SHP77 treated with DMSO at 0.1 percent for 48 hours (cell line): Measurements from ENCODE around the gene ARHGEF9.
"Not testable (repeated sequence)": the region's sequence is repeated elsewhere in the genome, so short reads cannot be mapped to it uniquely, and the experiment has no call there.

Experiments
- DNase-seq: peaks from one replicate; lab custom pipeline; 2025; lab: John Stamatoyannopoulos, UW

Gene ARHGEF9

DNA sequence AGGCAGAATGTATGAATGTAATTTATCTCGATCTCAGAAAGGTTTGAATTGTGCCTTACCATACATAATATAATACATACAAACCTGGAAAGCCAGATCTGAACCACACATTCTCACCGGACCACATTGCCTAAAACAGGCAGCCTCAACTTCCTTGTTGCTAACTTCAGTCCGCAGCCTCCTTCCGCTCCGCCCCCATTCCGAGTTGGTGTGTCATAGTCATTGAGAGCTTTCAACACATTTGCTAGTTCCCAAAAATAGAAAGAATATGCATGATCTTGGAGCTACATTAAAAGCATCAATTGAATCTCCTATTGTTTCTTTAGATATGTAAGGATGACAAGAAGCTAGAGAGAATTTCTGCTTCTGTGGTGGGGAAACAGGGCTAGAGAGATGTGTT, 127.2 kb downstream of the ARHGEF9 start:
- no peak for DNase-seq

DNA sequence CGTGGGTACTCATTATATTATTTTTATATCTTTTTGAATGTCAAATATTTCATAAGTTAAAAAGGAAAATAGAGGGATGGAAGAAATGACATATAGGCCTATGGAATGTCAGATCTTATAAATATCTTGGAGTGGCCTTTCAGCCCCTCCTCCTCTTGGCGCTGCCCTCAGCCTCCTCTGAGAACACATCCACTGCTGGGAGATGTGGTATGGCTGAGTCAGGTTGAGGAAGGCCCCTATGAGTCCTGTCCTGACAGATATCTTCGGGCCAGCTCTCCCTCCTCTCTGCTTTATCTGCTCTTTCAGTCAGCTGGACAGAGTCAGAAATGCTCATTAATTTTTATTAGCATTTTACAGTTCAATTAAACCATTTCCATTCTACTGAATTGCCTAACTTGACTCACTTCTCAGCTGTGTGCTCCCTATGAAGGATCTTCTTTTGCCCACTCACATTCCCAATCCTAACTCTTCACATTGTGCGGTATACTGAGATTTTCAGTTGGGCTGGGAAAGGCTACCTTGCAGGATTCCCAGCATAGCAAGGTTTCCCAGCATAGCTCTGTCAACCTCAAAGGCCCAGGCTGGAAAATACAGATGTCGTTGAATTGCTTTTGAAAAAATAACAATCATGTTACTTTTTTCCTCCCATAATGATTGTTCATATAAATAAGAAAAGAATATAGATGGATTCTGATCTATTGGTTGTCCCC, 128.0 kb downstream of the ARHGEF9 start:
- DNase-seq = no peak

DNA sequence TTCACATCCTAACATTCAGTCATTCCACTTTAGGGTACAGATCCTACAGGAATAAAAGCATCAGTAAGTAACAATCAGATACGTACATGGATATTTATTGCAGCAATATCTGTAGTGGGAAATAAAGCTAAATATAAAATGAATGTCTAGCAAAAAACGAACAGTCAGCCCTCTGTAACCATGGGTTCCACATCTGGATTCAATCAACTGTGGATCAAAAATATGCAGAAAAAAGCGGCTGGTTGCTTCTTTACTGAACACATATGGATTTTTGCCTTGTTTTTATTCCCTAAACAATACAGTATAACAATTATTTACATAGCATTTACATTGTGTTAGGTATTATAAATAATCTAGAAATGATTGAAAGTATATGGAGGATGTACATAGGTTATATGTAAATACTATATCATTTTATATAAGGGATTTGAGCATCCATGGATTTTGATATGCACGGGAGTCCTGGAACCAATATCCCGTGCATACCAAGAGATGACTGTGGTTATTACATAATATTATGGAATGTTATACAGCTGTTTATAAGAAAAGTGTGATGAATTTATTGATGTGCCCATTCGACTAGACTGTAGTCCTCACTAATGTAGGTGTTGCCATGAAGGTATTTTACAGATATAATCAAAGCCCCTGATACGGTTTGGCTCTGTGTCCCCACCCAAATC, 132.8 kb downstream of the ARHGEF9 start:
- DNase-seq = no peak

DNA sequence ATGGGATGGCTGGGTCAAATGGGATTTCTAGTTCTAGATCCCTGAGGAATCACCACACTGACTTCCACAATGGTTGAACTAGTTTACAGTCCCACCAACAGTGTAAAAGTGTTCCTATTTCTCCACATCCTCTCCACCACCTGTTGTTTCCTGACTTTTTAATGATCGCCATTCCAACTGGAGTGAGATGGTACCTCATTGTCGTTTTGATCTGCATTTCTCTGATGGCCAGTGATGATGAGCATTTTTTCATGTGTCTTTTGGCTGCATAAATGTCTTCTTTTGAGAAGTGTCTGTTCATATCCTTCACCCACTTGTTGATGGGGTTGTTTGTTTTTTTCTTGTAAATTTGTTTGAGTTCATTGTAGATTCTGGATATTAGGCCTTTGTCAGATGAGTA, 139.3 kb downstream of the ARHGEF9 start:
- not testable (repeated sequence) for DNase-seq

DNA sequence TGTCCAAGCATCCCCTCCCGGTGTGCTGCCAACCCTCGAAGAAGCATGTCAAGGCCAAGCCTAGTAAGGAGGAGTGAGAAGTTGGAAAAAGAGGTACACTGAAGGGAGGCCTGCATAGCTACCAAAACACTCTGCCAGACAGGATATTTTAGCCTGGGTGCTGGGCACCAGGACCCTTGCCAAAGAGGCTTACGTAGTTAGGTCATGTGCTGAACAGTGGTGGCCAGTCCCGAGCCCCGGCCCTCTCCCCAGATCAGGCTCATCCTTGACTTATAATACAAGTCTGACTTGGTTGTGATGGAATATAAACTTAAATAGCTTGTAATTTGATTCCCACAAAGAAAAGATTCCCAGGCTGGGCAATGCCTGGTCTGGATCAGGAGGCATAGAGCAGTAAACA, 149.3 kb downstream of the ARHGEF9 start:
- no peak for DNase-seq

DNA sequence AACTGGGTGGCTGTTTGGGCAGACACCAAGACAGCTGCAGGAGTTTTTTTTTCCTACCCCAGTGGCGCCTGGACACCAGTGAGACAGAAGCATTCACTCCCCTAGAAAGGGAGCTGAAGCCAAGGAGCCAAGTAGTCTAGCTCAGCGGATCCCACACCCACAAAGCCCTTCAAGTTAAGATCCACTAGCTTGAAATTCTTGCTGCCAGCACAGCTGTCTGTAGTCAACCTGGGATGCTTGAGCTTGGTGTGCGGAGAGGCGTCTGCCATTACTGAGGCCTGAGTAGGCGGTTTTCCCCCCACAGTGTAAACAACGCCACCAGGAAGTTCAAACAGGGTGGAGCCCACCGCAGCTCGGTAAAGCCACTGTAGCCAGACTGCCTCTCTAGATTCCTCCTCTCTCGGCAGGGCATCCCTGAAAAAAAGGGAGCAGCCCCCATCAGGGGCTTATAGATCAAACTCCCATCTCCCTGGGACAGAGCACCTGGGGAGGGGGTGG, 171.4 kb downstream of the ARHGEF9 start:
- DNase-seq = no peak

DNA sequence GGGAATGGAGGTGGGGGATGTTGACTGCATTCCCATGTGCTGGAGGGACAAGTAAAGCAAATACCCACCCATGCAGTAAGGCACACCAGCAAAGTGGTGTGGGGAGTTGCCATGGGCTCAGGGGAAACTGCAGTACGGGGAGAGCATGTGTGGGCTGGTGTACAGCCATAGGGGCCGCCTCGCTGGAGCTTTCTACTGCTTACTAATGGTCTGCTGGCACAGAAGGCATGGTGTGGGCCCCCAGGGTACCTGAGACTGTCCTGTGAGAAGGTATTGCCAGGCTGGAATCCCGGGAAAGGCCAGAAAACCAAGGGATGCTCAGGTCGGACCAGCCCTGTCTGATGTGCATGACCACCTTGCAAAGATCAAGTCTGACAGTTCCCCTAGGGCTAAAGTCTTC, 199.1 kb downstream of the ARHGEF9 start:
- no peak for DNase-seq
